ENCODE measurements around the gene BRD7.

DNA sequence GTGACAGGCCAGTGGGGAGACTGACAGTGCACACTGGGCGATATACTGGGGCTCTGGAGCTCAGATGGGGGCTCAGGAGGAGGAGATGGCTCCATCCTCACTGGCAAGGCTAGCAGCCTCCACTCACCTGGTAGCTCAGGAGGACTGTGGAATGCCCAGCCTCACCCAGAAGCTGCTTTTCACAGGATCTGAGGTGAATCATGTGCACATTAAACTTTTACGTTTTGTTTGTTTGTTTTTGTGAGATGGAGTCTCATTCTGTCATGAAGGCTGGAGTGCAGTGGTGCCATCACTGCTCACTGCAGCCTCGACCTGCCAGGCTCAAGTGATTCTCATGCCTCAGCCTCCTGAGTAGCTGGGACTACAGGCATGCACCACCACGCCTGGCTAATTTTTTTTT is 73.8 kb downstream of the BRD7 start:
- TF ChIP-seq, protein P1, sequence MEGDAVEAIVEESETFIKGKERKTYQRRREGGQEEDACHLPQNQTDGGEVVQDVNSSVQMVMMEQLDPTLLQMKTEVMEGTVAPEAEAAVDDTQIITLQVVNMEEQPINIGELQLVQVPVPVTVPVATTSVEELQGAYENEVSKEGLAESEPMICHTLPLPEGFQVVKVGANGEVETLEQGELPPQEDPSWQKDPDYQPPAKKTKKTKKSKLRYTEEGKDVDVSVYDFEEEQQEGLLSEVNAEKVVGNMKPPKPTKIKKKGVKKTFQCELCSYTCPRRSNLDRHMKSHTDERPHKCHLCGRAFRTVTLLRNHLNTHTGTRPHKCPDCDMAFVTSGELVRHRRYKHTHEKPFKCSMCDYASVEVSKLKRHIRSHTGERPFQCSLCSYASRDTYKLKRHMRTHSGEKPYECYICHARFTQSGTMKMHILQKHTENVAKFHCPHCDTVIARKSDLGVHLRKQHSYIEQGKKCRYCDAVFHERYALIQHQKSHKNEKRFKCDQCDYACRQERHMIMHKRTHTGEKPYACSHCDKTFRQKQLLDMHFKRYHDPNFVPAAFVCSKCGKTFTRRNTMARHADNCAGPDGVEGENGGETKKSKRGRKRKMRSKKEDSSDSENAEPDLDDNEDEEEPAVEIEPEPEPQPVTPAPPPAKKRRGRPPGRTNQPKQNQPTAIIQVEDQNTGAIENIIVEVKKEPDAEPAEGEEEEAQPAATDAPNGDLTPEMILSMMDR (IDR thresholded peaks at IDR 0.05) = no peak
- TF ChIP-seq EZH2 (IDR thresholded peaks at IDR 0.05; ENCODE audit: borderline replicate concordance, insufficient read depth, low read depth, low read length, poor library complexity, severe bottlenecking) = no peak
